GM18526 (cell line): ENCODE results near the gene RAC2.

Source experiments
- POLR2A ChIP-seq: IDR thresholded peaks from 3 replicates; pipeline ENCODE4 v1.6.1; 2011; ENCODE audit not compliant: insufficient read length; ENCODE audit errors: extremely low read depth

Gene RAC2

GRCh38 chr22:37263966-37264887 lies 20.2 kb upstream of the RAC2 start:
- TF ChIP-seq POLR2A, result no peak

GRCh38 chr22:37262346-37262745 lies 18.3 kb upstream of the RAC2 start:
- TF ChIP-seq POLR2A, result no peak

- no peak for TF ChIP-seq POLR2A
These were observed 16.9 kb upstream of the RAC2 start for GRCh38 chr22:37260901-37261336.

- TF ChIP-seq POLR2A, result no peak
These were observed 16.2 kb upstream of the RAC2 start for GRCh38 chr22:37260155-37260795.

- TF ChIP-seq POLR2A, result no peak
These were observed 15.5 kb upstream of the RAC2 start for GRCh38 chr22:37259540-37260029.

GRCh38 chr22:37258753-37259401 lies 14.8 kb upstream of the RAC2 start:
- TF ChIP-seq POLR2A, result no peak

- no peak for TF ChIP-seq POLR2A
These were observed 14.1 kb upstream of the RAC2 start for GRCh38 chr22:37258005-37258752.

GRCh38 chr22:37256075-37256726 lies 12.1 kb upstream of the RAC2 start:
- TF ChIP-seq POLR2A, result no peak

- TF ChIP-seq POLR2A, result no peak
These were observed 11.5 kb upstream of the RAC2 start for GRCh38 chr22:37255558-37256006.

GRCh38 chr22:37254867-37255233 lies 10.8 kb upstream of the RAC2 start:
- TF ChIP-seq POLR2A, result no peak

GRCh38 chr22:37254209-37254866 lies 10.3 kb upstream of the RAC2 start:
- no peak for TF ChIP-seq POLR2A

- no peak for TF ChIP-seq POLR2A
These were observed 9.1 kb upstream of the RAC2 start for GRCh38 chr22:37253126-37253660.

GRCh38 chr22:37249986-37250385 lies 5.9 kb upstream of the RAC2 start:
- TF ChIP-seq POLR2A, result no peak

GRCh38 chr22:37248251-37248650 lies 4.2 kb upstream of the RAC2 start:
- TF ChIP-seq POLR2A, result no peak
